IPS DF 4.7 (cell line): Measurements from ENCODE around the gene CD48.
A peak's percentile ranks its signal among the peaks of the same experiment; 100 is the strongest.

ENCODE experiments used
- DNase-seq: peaks from one replicate; pipeline ENCODE4 v3.0.0-alpha.2; 2013; ENCODE audit warnings: low spot score; ENCODE audit errors: extremely low read depth

The CD48 gene

DNA sequence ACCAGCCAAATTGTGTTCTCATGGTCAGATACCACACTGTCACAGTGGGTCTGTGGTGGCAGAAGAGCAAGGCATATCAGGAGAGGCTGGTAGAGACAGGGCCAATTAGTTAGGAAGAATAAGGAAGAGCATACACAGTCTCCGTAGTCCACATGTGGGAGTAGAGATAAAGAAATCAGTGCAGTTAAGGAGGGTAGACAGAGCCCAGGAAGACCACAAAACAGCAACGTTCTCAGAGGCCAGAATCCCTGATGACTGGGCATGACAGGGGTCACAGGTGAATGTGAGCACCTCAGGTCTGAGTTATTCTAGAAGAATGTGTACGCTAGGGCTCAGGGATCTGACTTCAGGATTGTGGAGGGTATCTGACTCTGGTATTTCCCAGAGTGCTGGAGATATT is 31.7 kb downstream of the CD48 start:
- no peak for DNase-seq

DNA sequence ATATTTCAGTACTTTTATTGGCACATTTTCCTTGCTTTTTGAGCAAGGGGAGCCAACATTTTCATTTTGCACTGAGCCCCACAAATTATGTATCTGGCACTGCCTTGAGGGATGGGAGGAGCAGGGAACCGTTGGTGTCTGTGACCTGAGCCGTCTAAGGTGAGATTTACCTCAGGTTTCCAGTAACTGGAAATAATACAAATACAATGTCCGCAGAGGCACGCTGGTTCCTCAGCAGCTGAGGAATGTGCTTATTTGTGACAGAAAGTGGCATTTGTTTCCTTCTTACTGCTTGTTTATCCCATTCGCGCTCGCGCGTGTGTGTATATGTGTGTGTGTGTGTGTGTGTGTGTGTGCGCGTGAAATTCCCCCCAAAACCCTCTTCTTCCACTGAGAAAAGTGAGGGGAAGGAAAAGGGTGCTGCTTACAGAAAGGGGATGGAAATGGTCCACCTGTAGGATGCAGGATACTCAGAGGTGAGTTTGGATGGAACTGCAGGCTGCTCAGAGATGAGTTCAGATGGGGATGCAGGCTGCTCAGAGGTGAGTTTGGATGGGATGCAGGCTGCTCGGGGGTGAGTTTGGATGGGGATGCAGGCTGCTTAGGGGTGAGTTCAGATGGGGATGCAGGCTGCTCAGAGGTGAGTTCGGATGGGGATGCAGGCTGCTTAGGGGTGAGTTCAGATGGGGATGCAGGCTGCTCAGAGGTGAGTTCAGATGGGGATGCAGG is 34.6 kb downstream of the CD48 start:
- no peak for DNase-seq

DNA sequence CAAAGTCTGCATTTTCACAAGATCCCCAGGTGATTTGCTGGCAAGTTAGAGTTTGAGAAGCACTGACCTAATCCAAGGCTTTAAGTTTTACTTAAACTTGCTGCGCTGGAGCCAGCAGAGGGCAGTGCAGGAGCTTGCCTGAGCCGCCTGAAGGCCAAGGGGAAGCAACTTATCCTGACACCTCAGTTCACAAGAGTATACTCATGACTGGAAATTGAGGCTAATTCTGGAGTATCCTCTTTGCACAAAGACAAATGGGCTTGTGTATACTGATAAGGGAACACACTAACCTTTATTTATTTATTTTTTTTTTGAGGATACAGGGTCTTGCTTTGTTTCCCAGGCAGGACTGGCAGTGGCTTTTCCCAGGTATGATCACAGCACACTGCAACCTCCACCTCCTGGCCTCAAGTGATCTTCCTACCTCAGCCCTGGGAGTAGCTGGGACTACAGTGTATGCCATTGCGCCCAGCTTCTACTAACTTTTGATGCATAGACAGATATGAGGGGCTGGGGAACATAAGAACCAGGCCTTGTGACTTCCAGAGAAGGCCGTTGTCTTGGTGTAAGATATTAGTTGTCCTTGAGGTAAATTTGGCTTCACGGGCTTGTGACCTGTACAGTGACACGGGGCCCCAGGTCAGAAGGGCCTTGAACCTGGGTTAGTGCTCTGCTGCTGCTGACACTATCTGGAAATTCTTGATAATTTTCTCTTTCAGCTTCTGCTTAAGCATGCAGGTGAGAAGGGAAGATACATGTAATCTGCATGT is 35.8 kb downstream of the CD48 start:
- peak; percentile 58 for DNase-seq

- no peak for DNase-seq
These were observed 37.2 kb downstream of the CD48 start for GRCh38 chr1:160674415-160674814.

DNA sequence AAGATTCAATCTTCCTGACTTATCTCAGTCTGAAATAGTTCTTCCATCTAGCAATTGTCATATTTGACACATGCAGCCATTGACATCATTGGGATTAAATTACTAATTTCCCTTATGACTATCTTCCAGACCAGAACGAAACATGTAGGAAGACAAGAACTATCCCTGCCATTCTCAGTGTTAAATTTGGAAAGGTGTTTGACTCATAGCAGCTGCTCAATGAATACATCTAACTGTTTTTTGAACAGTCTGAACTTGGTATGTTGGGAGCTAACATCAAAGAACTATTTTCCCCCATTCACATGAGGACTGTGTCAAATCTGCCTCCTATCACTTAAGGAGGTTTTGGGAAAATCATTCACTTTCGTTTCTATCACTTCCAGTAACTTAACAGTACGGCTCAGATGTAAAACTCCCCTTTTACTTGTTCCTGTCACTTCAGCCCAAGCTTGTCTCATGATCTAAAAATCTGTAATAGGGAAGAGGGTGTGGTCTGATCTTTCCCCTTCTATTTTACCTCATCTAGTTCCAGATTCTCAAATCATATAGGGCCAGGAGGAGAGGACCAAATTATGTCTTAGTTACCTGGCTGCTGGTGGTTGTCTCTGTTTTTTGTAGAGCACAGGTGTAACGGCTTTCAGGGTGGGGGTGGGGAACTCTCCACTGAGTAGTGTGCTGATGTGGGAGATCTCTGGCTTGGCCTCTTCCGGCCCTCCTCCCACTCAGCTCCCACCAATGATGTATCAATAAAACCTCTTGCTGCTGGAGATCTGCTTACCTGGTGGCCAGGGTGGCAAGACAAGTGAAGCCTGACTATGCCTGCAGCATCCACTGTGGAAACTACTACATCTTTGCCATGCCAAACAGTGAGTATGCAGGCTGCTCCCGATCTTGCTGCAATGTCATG is 38.6 kb downstream of the CD48 start:
- no peak for DNase-seq

GRCh38 chr1:160671603-160672517 is 39.8 kb downstream of the CD48 start:
- DNase-seq = no peak

DNA sequence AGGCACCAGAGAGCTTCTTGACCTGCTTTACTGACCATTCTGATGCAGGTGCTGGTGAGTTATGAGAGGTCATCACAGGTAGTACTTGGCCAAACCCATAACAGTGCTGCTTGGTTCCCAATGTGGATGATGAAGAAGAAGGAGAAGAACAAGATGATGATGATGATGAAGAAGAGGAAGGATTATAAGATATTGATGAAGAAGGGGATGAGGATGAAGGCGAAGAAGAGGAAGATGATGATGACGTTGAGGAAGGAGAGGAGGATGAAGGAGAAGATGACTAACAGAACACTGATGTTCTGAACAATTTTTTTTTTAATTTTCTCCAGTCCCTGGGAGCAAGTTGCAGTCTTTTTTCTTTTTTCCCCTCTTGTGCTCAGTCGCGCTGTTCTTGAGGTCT is 40.9 kb downstream of the CD48 start:
- DNase-seq = no peak

DNA sequence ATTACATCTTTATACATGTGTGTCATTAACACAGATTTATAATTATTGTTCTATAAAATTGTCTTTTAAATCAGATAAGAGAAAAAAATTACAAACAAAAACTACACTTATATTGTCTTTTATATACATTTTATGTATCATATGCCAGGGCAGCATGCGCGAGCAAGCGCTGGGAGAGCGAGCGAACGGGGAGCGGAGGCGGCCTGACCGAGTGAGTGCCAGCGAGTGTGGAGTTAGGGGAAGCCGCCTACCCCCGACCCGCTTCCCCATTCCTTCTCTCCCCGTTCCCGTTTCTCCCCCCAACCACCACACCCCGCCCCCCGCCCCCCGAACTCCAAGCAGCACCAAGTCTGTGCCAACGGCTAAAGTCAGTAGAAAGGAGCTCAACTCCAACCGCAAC is 41.8 kb downstream of the CD48 start:
- DNase-seq = no peak

DNA sequence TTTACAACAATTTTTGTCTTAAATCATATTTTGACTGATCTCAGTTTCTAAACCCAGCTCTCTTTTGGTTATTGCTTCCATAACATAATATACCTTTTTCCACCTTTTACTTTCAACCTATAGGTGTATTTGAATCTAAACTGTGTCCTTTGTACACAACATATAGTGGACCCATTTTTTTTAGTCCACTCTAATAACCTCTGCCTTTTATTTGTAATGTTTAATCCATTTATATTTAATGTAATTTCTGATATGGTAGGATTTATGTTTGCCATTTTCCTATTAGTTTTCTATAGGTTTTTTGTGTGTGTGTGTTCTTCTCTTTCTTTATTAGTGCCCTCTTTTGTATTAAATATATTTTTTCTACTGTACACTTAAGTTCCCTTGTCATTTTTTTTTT is 42.3 kb downstream of the CD48 start:
- DNase-seq = no peak

GRCh38 chr1:160667896-160668295 is 43.7 kb downstream of the CD48 start:
- DNase-seq = no peak

GRCh38 chr1:160666079-160666442 is 45.6 kb downstream of the CD48 start:
- no peak for DNase-seq

GRCh38 chr1:160665330-160666078 is 46.1 kb downstream of the CD48 start:
- DNase-seq = no peak

GRCh38 chr1:160664573-160665051 is 47.0 kb downstream of the CD48 start:
- no peak for DNase-seq

- no peak for DNase-seq
These were observed 48.7 kb downstream of the CD48 start for GRCh38 chr1:160662910-160663309.

- DNase-seq = no peak
These were observed 52.1 kb downstream of the CD48 start for GRCh38 chr1:160659566-160659965.

DNA sequence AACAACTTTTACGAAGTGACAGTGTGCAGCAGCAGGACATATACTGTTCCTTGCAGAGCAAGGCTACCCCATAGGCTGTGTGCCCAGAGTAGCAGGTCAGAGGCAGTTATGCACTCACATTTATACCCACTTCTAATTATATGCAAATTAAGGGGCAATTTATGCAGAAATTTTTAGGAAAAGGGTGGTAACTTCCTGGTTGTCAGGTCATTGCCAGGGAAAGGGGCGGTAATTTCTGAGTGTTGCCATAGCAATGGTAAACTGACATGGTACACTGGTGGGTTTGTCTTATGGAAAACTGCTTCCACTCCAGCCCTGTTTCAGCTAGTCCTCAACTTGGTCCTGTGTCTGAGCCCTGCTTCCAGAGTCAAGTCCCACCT is 52.8 kb downstream of the CD48 start:
- no peak for DNase-seq

GRCh38 chr1:160658162-160658813 is 53.3 kb downstream of the CD48 start:
- no peak for DNase-seq

GRCh38 chr1:160657250-160657781 is 54.3 kb downstream of the CD48 start:
- DNase-seq = no peak

- DNase-seq = no peak
These were observed 54.9 kb downstream of the CD48 start for GRCh38 chr1:160656737-160657136.
